Measurements from ENCODE around the gene GDF2. TPM values are rescaled to one million over a fixed set of nuclear protein-coding genes. Genes with fewer than 3 reads are reported as not detected.

The GDF2 gene
- total RNA-seq, 1 experiment from 2014 or later, result not detected

DNA sequence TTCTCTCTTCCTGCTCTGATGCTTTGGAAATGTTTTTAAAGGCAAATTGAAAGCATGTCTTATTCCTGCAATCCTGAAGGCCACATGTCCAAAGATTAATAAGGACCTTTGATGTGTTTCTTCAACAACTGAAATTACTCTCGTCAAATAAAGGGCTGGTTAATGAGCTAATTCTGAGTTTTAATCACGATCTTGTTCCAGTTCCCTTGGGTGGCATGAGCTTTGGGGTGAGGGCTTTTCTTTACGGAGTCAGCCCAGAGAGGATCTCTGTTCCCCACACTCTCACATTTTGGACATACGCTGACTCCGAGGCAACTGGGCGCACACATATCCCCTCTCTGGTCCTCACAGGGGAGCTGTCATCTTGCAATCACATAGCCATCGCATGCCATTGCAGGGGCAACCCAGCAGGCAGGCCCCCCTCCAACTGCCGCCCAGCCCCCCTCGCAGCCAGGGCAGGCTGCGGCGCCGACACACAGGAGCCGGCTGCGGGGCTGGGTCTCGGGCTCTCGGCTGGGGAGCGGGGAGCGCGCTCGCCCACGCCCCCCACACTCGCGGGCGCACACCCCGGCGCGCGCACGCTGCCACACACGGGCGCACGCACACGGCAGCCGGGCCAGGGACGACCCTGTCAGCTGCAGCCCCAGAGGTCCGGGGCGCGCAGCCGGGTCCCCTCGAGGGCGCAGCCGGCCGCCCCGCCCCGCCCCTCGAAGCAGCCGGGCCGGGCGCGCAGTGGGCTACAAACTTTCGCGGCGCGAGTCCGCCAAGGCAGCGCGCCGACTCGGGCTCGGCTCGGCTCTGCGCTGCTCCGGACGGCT is 22.4 kb upstream of the GDF2 start, which contains the start of gene GDF10:
Gene GDF10, plus strand, starts transcription at position 587 of the 818 bp plus-strand sequence. CDS start 455 bp downstream, outside the sequence.
- H3K4me1 ChIP-seq (ENCODE audit: insufficient read depth, low read length), result no peaks in the 10 kb centered on the region
- TF ChIP-seq CTCF (conservative IDR thresholded peaks at IDR 0.05), result no peak
- no peak within 1 kb of the TSS for H2AFZ ChIP-seq (ENCODE audit: low read length)
- DNase-seq, result no peak
- H3K14ac ChIP-seq (ENCODE audit: insufficient read depth, low read length), result no peak within 1 kb of the TSS
- H4K20me1 ChIP-seq (ENCODE audit: control insufficient read depth, insufficient read depth, insufficient read length), result no peaks in the 10 kb centered on the region
- H3K23me2 ChIP-seq (ENCODE audit: insufficient read length, low read depth, low read length, poor library complexity, severe bottlenecking), result peaks cover 4% of the 10 kb centered on the region
- no peak within 1 kb of the TSS for H3K18ac ChIP-seq (ENCODE audit: insufficient read length, low read depth, low read length)
- Mint-ChIP-seq H3K27me3 (ENCODE audit: low read depth) (peaks cover 78% of the 10 kb centered on the region), H3K27ac (no peak within 1 kb of the TSS), H3K4me1 (peaks cover 8 to 24% of the 10 kb centered on the region in 2 experiments), H3K4me3 (peak within 1 kb of the TSS; percentile 56 to 78), H3K9me3 (no peaks in the 10 kb centered on the region), H3K36me3 (ENCODE audit: insufficient read depth in 1 of 3, low read depth in 3 of 3) (no peaks in the 10 kb centered on the region)
- no peaks in the 10 kb centered on the region for H3K79me2 ChIP-seq (ENCODE audit: insufficient read depth, low read length)
- no peaks in the 10 kb centered on the region for H3K9me3 ChIP-seq (ENCODE audit: control insufficient read depth, low read depth, low read length)
- H3K79me1 ChIP-seq (ENCODE audit: insufficient read depth, low read depth, low read length, poor library complexity, severe bottlenecking), result no peaks in the 10 kb centered on the region
- no peak within 1 kb of the TSS for H2BK5ac ChIP-seq (ENCODE audit: insufficient read length, low read length)
- H2AK5ac ChIP-seq (ENCODE audit: insufficient read length, low read length), result no peak within 1 kb of the TSS
- no peak within 1 kb of the TSS for H4K5ac ChIP-seq (ENCODE audit: insufficient read length, low read depth, low read length)
- no CpG with 5 or more reads among the region's 64 CpGs for WGBS (ENCODE audit: extremely low coverage, insufficient read length, low lambda C conversion rate)
- no peak within 1 kb of the TSS for H2BK12ac ChIP-seq (ENCODE audit: insufficient read length, low read depth, low read length)
- no peak within 1 kb of the TSS for H3K23ac ChIP-seq (ENCODE audit: insufficient read length, low read depth, low read length)
- H3K4ac ChIP-seq (ENCODE audit: low read depth, low read length), result no peak within 1 kb of the TSS
- no peak within 1 kb of the TSS for H2BK120ac ChIP-seq (ENCODE audit: low read depth, low read length, poor library complexity, severe bottlenecking)
- no peak within 1 kb of the TSS for H3K27ac ChIP-seq (ENCODE audit: insufficient read length, low read depth, low read length)
- H3K27me3 ChIP-seq (ENCODE audit: insufficient read depth, low read length), result peaks cover 14% of the 10 kb centered on the region; the same call in 1 of the 2 replicates
- H3K56ac ChIP-seq (ENCODE audit: insufficient read length, low read depth, low read length), result no peak within 1 kb of the TSS
- H2BK15ac ChIP-seq (ENCODE audit: low read depth, low read length), result no peak within 1 kb of the TSS
- no peak within 1 kb of the TSS for H4K8ac ChIP-seq (replicated peaks; ENCODE audit: insufficient read length, low read depth, low read length)
- H4K91ac ChIP-seq (ENCODE audit: insufficient read length, low read depth, low read length), result no peak within 1 kb of the TSS
- no peak within 1 kb of the TSS for H3K9ac ChIP-seq (ENCODE audit: extremely low read depth, insufficient read length, low read length)
- H3K4me2 ChIP-seq (ENCODE audit: insufficient read depth, insufficient read length, low read length), result peak within 1 kb of the TSS; percentile 62
- no peak within 1 kb of the TSS for H3T11ph ChIP-seq (ENCODE audit: low read length)
- no peak within 1 kb of the TSS for H2BK20ac ChIP-seq (ENCODE audit: low read depth, low read length, poor library complexity, severe bottlenecking)
